VCaP (cell line): ENCODE results near the gene CREG1.

Experiments used
- H3K27ac ChIP-seq: fragments of 450-650 bp; 2 replicates; pipeline ENCODE4 v1.5.1; 2017
- TF ChIP-seq, protein P1 (sequence below): fragments of 450-650 bp; conservative IDR thresholded peaks from 2 replicates; pipeline ENCODE4 v1.5.1; 2017; ENCODE audit warnings: mild to moderate bottlenecking, moderate library complexity

The CREG1 gene

DNA sequence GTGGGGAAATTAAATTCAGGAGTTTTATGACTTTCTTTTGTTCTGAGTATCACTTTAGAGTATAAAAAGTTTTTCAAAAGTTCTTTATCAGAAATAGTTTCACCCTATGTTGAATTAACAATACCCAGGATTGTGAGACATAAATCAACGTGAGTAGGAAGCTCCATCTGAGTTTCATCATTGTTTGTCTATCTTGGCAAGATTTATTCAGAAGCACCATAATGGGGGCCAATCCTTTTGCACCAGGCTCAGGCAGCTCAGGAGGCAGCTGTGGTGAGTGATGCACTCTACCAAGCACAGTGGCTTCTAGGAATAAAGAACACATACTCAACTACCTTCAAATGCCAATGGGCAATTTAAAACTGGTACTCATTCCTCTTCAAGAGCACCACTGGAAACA is 12.0 kb downstream of the CREG1 start:
- peak overlapping the region; percentile 76; the same call in 1 of the 2 replicates for H3K27ac ChIP-seq

DNA sequence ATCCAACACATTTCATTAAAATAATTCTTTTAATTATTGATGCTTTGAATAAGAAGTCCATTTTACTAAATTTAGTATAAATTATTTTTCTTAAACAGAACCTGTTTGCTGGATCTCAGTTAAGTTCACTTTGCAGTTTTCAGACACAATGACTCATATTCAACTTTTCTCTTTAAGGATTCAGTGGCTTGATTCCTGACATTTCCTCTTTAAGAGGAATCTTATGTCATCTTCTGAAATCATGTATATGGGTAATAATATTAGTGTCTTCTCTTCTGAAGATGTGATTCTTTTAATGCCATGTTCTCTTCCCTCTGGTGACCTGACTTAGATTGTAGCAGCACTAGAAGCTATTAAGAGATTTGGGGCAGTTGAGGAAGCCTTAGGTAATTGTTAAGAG is 12.6 kb downstream of the CREG1 start:
- TF ChIP-seq, protein P1, sequence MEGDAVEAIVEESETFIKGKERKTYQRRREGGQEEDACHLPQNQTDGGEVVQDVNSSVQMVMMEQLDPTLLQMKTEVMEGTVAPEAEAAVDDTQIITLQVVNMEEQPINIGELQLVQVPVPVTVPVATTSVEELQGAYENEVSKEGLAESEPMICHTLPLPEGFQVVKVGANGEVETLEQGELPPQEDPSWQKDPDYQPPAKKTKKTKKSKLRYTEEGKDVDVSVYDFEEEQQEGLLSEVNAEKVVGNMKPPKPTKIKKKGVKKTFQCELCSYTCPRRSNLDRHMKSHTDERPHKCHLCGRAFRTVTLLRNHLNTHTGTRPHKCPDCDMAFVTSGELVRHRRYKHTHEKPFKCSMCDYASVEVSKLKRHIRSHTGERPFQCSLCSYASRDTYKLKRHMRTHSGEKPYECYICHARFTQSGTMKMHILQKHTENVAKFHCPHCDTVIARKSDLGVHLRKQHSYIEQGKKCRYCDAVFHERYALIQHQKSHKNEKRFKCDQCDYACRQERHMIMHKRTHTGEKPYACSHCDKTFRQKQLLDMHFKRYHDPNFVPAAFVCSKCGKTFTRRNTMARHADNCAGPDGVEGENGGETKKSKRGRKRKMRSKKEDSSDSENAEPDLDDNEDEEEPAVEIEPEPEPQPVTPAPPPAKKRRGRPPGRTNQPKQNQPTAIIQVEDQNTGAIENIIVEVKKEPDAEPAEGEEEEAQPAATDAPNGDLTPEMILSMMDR: no peak
- H3K27ac ChIP-seq: no peak overlapping the region

More for the DNA sequence above, 12.0 kb downstream of the CREG1 start:
- TF ChIP-seq, protein P1: no peak

DNA sequence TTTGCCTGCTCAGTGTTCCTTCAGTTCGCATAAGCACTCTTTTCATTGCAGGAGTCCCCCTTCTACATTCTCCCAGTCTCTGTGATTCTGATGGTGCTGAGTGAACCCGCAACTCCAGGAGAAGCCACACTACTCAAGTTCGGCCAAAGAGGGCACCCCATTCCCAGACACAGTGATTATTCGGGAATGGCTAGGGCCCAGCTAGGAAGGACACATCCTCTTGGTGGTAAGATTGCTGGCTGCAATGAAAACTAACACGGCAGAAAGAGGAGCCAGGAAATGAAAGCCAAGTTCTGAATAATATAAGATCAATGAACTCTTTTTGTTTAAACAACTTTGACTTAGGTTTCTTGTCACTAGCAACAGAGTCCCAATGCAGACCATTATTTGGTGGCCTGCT is 14.9 kb downstream of the CREG1 start:
- TF ChIP-seq, protein P1: no peak
- no peak overlapping the region for H3K27ac ChIP-seq

DNA sequence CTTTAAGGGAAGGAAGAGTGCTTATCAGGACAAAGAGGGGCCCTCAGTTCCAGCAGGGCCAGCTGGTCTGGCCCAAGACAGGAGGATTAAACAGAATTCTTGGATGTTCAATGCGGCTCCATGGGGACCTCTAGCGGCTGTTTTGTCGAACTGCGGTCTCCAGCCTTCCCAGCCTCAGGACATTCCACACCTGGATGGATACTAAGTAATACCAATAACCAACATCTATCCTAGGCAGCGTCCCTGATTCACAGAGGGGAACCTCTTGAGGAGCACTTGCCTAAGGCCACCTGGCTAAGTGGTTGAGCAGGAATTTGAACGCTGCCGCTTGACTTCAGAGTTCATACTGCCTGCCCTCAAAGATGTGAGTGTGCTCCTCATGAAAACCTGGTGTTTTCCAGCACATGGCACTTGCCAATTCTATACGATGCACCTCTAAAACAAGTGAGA is 19.7 kb downstream of the CREG1 start:
- TF ChIP-seq, protein P1: peak; percentile 92
- H3K27ac ChIP-seq: no peak overlapping the region

DNA sequence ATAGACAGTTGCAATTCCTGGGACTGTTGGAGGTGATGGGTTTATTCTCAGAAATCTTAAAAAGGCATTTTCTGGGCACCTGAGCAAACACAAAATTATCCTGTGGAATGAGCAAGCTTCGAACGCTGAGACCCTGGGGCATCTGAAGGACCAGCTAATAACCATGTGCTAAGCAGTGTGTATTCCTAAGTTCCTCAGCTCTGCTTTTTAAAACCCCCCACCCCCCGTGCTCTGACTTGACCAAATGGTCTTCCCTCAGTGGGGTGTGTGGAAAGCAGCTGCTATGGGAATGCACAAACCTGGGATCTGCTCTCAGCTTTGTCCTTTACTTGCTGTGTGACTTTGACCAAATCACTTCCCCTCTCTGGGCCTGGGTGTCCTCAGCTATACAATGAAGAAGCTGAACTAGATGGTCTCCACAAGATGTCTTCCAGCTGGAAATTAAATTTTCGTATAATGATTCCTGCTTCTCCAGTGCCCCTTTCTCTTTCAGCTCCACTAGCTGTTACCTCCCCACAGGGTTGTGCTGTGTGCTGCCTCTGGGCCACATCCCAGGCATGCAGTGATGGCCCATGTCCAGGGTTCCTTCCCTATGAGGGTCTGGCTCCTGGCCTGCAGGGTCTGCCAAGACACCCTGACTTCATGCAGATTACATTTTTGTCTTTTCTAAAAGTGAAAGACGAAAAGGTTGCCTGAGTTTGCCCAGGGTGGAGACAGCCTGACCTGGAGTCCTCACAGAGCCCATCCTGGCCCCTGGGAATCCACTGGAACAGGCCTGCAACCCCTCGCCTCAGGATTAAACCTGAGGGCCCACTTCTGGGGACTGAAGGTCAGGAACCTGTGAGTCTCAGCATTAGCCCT is 20.4 kb downstream of the CREG1 start:
- H3K27ac ChIP-seq: no peak overlapping the region
- TF ChIP-seq, protein P1: no peak

DNA sequence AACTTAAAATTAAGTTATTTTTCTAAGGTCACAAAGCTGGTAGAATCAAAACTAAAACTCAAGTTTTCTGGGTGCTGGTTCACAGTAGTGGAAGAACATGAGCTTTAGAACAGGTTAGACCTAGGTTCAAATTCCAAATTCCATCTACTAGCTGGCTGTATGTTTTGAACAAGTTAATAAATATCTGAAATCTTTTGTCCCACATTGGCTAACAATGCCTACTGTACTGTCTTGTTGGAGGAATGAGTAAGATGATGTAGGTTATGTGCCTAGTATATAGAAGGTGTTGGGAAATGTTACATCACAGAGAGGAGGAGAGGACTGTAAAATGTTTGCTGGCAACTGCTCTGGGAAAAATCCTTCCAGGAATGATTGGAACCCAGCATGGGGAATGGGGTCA is 21.2 kb downstream of the CREG1 start:
- no peak overlapping the region for H3K27ac ChIP-seq
- TF ChIP-seq, protein P1: no peak

DNA sequence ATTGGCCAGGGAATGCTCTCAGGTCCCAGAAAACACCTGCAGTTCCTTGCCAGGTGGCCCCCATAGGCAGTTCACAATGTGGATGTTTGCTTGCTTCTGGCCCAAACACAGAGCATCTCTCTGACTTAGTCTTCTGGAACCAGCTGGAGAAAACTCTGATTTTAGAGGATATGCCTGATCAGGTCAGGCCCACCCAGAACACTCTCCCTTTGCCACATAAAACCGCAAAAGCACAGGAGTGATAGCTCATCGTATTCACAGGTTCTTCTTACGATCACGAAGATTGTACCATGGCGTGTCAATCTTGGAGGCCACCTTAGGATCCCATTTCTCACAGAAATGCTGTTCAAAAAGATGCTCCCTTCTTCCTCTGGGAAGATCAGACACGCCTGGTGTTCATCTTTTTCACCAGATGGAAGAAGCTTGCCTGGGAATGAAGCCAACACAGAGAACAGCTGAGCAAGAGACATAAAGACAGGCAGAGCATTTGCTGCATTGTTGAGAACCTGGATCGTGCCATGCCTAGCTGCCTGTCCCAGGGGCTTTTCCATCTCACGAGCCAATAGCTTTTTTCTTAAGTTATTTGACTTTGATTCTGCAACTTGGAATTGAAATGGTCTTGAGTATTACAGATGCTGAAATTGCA is 23.6 kb downstream of the CREG1 start:
- H3K27ac ChIP-seq: no peak overlapping the region
- TF ChIP-seq, protein P1: no peak
